C4-2B (cell line): ENCODE measurements around the gene SMIM29.

Experiments used
- H3K27ac ChIP-seq: fragments of 450-650 bp; 2 replicates; pipeline ENCODE4 v1.5.1; 2017
- ZFX ChIP-seq: fragments of 450-650 bp; IDR thresholded peaks from 2 replicates; pipeline ENCODE4 v1.6.1; 2017
- TF ChIP-seq, protein P1 (sequence below): fragments of 450-650 bp; conservative IDR thresholded peaks from 2 replicates; pipeline ENCODE4 v1.5.1; 2017; ENCODE audit warnings: mild to moderate bottlenecking

SMIM29 gene

GRCh38 chr6:34196833-34197195 is 52.0 kb downstream of the SMIM29 start:
- TF ChIP-seq, protein P1, sequence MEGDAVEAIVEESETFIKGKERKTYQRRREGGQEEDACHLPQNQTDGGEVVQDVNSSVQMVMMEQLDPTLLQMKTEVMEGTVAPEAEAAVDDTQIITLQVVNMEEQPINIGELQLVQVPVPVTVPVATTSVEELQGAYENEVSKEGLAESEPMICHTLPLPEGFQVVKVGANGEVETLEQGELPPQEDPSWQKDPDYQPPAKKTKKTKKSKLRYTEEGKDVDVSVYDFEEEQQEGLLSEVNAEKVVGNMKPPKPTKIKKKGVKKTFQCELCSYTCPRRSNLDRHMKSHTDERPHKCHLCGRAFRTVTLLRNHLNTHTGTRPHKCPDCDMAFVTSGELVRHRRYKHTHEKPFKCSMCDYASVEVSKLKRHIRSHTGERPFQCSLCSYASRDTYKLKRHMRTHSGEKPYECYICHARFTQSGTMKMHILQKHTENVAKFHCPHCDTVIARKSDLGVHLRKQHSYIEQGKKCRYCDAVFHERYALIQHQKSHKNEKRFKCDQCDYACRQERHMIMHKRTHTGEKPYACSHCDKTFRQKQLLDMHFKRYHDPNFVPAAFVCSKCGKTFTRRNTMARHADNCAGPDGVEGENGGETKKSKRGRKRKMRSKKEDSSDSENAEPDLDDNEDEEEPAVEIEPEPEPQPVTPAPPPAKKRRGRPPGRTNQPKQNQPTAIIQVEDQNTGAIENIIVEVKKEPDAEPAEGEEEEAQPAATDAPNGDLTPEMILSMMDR: no peak
- no peak for TF ChIP-seq ZFX
- no peak overlapping the region; the same call in 1 of the 2 replicates for H3K27ac ChIP-seq
